ENCODE results near the gene SLC27A1.

DNA sequence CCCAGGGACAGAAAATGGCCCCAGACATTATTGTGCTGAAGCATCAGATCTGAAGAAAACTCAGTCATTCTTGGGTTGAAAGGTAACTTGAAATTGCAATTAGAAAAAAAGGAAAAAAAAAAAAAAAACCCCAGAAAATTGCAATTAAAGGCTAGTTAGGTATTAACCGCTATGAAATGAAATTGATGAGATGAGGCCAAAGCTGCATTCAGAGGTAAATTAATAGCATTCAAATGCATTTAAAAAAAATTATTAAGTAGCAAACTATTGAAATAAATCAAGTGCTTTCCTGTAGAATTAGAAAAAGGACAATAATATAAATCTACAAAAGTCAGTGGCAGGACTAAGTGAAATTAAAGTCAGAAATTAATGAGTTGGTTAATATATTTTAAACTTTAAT lies 47.6 kb downstream of the SLC27A1 start:
- TF ChIP-seq, protein P1, sequence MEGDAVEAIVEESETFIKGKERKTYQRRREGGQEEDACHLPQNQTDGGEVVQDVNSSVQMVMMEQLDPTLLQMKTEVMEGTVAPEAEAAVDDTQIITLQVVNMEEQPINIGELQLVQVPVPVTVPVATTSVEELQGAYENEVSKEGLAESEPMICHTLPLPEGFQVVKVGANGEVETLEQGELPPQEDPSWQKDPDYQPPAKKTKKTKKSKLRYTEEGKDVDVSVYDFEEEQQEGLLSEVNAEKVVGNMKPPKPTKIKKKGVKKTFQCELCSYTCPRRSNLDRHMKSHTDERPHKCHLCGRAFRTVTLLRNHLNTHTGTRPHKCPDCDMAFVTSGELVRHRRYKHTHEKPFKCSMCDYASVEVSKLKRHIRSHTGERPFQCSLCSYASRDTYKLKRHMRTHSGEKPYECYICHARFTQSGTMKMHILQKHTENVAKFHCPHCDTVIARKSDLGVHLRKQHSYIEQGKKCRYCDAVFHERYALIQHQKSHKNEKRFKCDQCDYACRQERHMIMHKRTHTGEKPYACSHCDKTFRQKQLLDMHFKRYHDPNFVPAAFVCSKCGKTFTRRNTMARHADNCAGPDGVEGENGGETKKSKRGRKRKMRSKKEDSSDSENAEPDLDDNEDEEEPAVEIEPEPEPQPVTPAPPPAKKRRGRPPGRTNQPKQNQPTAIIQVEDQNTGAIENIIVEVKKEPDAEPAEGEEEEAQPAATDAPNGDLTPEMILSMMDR (conservative IDR thresholded peaks at IDR 0.05; ENCODE audit: low read depth, low read length) = no peak
- TF ChIP-seq EZH2 (IDR thresholded peaks at IDR 0.05; ENCODE audit: low read length, unreplicated experiment) = no peak
